DOHH2 (cell line): ENCODE data around the gene CCDC102A.

Experiments
- EZH2phosphoT487 ChIP-seq: fragments of 200-600 bp; sonication (generic); IDR thresholded peaks from 2 replicates; pipeline ENCODE4 v1.6.1; 2017; ENCODE audit warnings: borderline replicate concordance, mild to moderate bottlenecking, antibody characterized with exemption, low read length, moderate library complexity, mixed read lengths
- TF ChIP-seq, protein P1 (sequence below): fragments of 200-600 bp; sonication (generic); IDR thresholded peaks from one replicate; pipeline ENCODE4 v1.5.1; 2014; ENCODE audit warnings: antibody characterized with exemption, mild to moderate bottlenecking, low read depth, low read length; ENCODE audit not compliant: poor library complexity, severe bottlenecking

DNA sequence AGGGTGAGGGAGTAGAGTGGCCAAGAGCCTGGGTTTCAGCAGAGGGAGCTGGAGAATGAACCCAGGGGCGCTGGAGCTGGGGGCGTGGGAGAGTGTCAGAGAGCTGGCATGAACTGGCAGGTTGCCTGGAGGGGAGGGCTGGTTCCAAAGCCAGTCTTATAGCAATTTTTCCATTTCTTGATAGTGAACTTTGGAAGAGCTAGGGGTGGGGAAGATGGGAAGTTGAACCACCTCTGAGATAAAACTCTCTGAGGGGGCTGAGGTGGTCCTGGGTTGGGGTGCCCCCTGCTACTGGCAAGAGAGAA is 42.9 kb upstream of the CCDC102A start:
- TF ChIP-seq, protein P1, sequence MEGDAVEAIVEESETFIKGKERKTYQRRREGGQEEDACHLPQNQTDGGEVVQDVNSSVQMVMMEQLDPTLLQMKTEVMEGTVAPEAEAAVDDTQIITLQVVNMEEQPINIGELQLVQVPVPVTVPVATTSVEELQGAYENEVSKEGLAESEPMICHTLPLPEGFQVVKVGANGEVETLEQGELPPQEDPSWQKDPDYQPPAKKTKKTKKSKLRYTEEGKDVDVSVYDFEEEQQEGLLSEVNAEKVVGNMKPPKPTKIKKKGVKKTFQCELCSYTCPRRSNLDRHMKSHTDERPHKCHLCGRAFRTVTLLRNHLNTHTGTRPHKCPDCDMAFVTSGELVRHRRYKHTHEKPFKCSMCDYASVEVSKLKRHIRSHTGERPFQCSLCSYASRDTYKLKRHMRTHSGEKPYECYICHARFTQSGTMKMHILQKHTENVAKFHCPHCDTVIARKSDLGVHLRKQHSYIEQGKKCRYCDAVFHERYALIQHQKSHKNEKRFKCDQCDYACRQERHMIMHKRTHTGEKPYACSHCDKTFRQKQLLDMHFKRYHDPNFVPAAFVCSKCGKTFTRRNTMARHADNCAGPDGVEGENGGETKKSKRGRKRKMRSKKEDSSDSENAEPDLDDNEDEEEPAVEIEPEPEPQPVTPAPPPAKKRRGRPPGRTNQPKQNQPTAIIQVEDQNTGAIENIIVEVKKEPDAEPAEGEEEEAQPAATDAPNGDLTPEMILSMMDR = no peak
- no peak for TF ChIP-seq EZH2phosphoT487
